Measurements from ENCODE around the gene AATK.

The AATK gene, protein sequence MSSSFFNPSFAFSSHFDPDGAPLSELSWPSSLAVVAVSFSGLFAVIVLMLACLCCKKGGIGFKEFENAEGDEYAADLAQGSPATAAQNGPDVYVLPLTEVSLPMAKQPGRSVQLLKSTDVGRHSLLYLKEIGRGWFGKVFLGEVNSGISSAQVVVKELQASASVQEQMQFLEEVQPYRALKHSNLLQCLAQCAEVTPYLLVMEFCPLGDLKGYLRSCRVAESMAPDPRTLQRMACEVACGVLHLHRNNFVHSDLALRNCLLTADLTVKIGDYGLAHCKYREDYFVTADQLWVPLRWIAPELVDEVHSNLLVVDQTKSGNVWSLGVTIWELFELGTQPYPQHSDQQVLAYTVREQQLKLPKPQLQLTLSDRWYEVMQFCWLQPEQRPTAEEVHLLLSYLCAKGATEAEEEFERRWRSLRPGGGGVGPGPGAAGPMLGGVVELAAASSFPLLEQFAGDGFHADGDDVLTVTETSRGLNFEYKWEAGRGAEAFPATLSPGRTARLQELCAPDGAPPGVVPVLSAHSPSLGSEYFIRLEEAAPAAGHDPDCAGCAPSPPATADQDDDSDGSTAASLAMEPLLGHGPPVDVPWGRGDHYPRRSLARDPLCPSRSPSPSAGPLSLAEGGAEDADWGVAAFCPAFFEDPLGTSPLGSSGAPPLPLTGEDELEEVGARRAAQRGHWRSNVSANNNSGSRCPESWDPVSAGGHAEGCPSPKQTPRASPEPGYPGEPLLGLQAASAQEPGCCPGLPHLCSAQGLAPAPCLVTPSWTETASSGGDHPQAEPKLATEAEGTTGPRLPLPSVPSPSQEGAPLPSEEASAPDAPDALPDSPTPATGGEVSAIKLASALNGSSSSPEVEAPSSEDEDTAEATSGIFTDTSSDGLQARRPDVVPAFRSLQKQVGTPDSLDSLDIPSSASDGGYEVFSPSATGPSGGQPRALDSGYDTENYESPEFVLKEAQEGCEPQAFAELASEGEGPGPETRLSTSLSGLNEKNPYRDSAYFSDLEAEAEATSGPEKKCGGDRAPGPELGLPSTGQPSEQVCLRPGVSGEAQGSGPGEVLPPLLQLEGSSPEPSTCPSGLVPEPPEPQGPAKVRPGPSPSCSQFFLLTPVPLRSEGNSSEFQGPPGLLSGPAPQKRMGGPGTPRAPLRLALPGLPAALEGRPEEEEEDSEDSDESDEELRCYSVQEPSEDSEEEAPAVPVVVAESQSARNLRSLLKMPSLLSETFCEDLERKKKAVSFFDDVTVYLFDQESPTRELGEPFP (N-terminal part only)

DNA sequence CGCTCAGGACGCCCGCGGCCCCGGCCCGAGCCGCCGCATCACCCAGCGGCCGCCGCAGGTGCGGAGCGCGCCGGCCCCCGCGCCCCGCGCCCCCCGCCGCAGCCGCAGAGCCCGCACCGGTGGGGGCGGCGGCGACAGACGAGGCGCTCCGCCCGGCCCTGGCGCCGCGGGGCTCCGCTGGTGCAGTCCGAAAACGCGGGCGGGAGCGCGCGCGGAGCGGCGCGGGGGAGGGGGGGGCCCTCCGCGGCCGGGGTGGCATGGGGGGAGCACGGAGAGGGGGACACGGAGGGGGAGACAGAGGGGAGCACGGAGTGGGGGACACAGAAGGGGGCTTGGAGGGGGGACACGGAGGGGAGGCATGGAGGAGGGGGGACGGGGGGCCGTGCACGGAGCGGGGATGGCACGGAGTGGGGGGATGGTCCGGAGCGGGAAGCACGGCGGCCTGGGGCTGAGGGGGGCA is at the start of gene AATK:
Gene AATK (minus strand): TSS at position 189 of the 460 bp plus-strand sequence. CDS start 229 bp downstream, outside the sequence.
- TF ChIP-seq, protein P1, sequence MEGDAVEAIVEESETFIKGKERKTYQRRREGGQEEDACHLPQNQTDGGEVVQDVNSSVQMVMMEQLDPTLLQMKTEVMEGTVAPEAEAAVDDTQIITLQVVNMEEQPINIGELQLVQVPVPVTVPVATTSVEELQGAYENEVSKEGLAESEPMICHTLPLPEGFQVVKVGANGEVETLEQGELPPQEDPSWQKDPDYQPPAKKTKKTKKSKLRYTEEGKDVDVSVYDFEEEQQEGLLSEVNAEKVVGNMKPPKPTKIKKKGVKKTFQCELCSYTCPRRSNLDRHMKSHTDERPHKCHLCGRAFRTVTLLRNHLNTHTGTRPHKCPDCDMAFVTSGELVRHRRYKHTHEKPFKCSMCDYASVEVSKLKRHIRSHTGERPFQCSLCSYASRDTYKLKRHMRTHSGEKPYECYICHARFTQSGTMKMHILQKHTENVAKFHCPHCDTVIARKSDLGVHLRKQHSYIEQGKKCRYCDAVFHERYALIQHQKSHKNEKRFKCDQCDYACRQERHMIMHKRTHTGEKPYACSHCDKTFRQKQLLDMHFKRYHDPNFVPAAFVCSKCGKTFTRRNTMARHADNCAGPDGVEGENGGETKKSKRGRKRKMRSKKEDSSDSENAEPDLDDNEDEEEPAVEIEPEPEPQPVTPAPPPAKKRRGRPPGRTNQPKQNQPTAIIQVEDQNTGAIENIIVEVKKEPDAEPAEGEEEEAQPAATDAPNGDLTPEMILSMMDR (IDR thresholded peaks at IDR 0.05; ENCODE audit: extremely low read depth, missing control alignments) = no peak
- no peak for DNase-seq (ENCODE audit: low spot score)

DNA sequence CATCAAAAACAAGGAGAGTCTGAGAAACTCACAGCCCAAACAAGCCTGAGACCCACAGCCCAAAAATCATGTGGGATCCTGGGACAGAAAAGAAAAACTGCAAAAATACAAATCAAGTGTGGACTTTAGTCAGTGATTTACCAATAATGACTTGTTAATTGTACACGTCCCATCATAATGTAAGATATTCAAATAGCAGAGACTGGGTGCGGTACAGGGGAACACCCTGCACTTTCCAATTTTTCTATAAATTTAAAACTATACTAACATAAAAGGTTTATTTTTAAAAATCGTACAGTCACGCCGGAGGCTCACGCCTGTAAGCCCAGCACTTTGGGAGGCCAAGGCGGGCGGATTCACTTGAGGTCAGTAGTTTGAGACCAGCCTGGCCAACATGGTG is 48.0 kb upstream of the AATK start:
- DNase-seq (ENCODE audit: low spot score) = no peak
- TF ChIP-seq, protein P1 (IDR thresholded peaks at IDR 0.05; ENCODE audit: extremely low read depth, missing control alignments) = no peak

DNA sequence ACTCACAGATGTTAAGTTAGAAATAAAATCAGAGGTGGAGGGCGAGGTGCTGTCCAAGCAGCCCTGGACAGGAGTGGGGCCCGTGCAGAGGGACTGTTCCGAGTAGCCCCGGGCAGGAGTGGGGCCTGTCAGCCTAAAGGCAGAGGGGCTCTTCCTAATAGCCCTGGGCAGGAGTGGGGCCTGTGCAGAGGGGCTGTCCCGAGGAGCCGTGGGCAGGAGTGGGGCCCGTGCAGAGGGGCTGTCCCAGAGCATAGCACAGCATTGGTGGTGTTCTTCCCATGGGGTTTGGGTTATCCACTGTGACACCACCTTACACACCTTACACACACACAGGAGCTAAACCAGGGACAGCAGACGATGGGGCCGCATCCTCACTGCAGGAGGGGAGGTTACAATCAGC is 46.3 kb upstream of the AATK start:
- TF ChIP-seq, protein P1 (IDR thresholded peaks at IDR 0.05; ENCODE audit: extremely low read depth, missing control alignments) = no peak
- DNase-seq (ENCODE audit: low spot score) = no peak

DNA sequence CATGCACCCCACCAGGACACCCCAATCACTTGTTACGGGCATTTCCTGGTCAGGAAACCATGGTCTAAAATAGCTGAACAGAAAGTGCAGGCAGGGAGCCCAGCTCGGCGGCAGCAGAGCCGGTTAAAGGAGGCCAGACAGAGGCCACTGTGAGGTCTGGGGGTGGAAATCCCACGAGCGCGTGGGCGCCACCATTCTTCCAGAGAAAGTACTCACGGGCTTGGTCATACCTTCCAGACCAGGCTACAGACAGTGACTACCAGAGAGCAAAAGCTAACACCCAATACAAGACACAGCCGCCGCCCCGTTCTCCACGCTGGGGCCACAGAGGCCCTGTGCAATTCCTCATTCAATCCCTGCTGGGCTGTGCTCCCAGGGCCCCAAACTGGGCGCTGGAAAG is 44.8 kb upstream of the AATK start:
- no peak for DNase-seq (ENCODE audit: low spot score)
- TF ChIP-seq, protein P1 (IDR thresholded peaks at IDR 0.05; ENCODE audit: extremely low read depth, missing control alignments) = no peak

DNA sequence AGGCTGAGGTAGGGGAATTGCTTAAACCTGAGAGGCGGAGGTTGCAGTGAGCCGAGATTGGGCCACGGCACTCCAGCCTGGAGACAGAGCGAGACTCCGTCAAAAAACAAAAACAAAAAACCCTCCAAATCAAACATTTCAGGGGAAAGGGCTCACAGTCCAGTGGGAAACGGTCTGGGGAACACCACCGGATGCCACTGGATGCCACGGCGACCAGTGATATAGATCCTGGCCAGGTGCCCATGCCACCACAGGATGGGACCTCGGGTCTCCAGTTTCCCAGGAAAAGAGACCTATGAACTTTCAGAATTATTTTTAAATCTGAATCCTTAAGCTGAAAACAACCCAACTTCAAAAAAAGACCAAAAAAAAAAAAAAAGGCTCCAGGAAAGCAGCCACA is 44.4 kb upstream of the AATK start:
- TF ChIP-seq, protein P1 (IDR thresholded peaks at IDR 0.05; ENCODE audit: extremely low read depth, missing control alignments) = no peak
- no peak for DNase-seq (ENCODE audit: low spot score)

DNA sequence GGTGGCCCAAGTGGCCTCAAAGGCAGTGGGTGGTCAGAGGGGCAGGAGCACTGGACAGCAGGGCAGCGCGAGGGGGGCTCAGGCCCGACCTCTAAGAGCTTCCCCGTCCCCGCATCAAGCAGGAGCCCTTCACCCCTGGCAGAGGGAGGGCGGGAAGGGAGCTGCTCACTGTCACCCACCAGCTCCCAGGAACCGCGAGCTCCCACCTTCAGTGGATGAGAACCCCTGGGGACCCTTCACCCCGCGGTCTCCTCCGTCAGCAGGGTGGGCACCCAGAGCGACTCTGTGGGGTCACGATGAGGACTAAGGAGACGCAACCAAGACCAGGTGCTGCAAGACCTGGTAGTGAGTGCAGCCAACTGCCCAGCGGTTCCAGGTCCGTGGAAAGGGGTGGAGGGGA is 43.1 kb upstream of the AATK start:
- no peak for DNase-seq (ENCODE audit: low spot score)
- TF ChIP-seq, protein P1 (IDR thresholded peaks at IDR 0.05; ENCODE audit: extremely low read depth, missing control alignments) = no peak

Data from GM20000 (cell line).